Neural cell (in vitro differentiated cells): ENCODE data around the gene MLX.

ENCODE experiments used
- CTCF ChIP-seq: fragments of 450-650 bp; IDR thresholded peaks from 2 replicates; pipeline ENCODE4 v1.5.1; 2014; ENCODE audit warnings: antibody characterized with exemption, mild to moderate bottlenecking, moderate library complexity; ENCODE audit not compliant: poor library complexity, severe bottlenecking
- EP300 ChIP-seq: fragments of 450-650 bp; conservative IDR thresholded peaks from 2 replicates; pipeline ENCODE4 v1.6.1; 2014; ENCODE audit warnings: antibody characterized with exemption, mild to moderate bottlenecking, moderate library complexity; ENCODE audit not compliant: poor library complexity, severe bottlenecking
- POLR2AphosphoS5 ChIP-seq: IDR thresholded peaks from 2 replicates; pipeline ENCODE4 v1.6.1; 2012
- SMC3 ChIP-seq: fragments of 450-650 bp; conservative IDR thresholded peaks from 2 replicates; pipeline ENCODE4 v1.6.1; 2014; ENCODE audit warnings: antibody characterized with exemption, mild to moderate bottlenecking, moderate library complexity; ENCODE audit not compliant: poor library complexity

DNA sequence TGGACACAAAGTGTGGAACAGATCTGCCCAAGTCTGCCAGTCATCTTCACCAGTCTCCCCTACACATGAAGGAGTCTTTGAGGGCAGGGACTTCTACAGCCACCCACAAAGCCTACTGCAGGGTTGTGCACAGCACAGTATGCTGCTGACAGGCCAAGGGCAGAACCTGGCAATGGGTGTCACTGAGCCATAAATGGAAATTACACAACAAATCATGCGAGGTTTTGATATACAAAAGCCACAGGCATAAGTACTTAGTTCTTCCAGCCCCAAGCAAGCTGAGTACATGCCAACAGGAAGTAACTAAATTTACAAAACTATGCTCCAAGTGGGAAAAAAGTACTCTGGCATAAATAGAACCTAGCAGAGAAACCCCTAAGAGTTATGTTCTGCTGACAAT is 18.5 kb downstream of the MLX start:
- TF ChIP-seq CTCF, result no peak
- no peak for TF ChIP-seq EP300
- no peak for TF ChIP-seq SMC3
- TF ChIP-seq POLR2AphosphoS5, result no peak
